Measurements from ENCODE around the gene TFDP1.

GRCh38 chr13:113623491-113624234 is 39.1 kb downstream of the TFDP1 start:
- TF ChIP-seq, protein P1, sequence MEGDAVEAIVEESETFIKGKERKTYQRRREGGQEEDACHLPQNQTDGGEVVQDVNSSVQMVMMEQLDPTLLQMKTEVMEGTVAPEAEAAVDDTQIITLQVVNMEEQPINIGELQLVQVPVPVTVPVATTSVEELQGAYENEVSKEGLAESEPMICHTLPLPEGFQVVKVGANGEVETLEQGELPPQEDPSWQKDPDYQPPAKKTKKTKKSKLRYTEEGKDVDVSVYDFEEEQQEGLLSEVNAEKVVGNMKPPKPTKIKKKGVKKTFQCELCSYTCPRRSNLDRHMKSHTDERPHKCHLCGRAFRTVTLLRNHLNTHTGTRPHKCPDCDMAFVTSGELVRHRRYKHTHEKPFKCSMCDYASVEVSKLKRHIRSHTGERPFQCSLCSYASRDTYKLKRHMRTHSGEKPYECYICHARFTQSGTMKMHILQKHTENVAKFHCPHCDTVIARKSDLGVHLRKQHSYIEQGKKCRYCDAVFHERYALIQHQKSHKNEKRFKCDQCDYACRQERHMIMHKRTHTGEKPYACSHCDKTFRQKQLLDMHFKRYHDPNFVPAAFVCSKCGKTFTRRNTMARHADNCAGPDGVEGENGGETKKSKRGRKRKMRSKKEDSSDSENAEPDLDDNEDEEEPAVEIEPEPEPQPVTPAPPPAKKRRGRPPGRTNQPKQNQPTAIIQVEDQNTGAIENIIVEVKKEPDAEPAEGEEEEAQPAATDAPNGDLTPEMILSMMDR (IDR thresholded peaks at IDR 0.05): no peak
- TF ChIP-seq POLR2AphosphoS5 (IDR thresholded peaks at IDR 0.05): no peak
